Lower leg skin (tissue), 4 donors: ENCODE results near the gene LGALS7. TPM values are rescaled to one million over a fixed set of nuclear protein-coding genes. Genes with fewer than 3 reads are reported as not detected.

Experiments
- DNase-seq, 2 donors: peaks; one replicate each; pipeline ENCODE4 v3.0.0-alpha.2; 2019; ENCODE audit warnings: low spot score in 2 of 2
- H3K4me3 ChIP-seq: fragments of 200-600 bp; sonication (generic); 2 replicates; pipeline ENCODE4 v1.5.1; 2017; ENCODE audit warnings: mild to moderate bottlenecking, low read depth; ENCODE audit not compliant: poor library complexity, severe bottlenecking
- CTCF ChIP-seq, 3 donors: fragments of 450-650 bp; IDR thresholded peaks; one replicate each; pipeline ENCODE4 v1.5.1; 2016; ENCODE audit warnings: antibody characterized with exemption in 3 of 3, mild to moderate bottlenecking in 3 of 3, moderate library complexity in 2 of 3
- POLR2A ChIP-seq, 2 donors: fragments of 450-650 bp; IDR thresholded peaks; one replicate each; pipeline ENCODE4 v1.6.1; 2016 to 2017; ENCODE audit warnings: antibody characterized with exemption in 2 of 2, mild to moderate bottlenecking in 1 of 2, moderate library complexity in 1 of 2
- WGBS, 2 donors: methylation state at CpG; one replicate each; pipeline ENCODE4 v1.1.5; 2018; 5-methylcytosine and 5-hydroxymethylcytosine counted together
- intact Hi-C: fragments of 100-400 bp; cut with DNase I; formaldehyde crosslinking; loops from one replicate; pipeline ENCODE4 v1.15.0; 2023; ENCODE audit warnings: low total_unique reads
- total RNA-seq, 4 donors: library from RNA; depleted of rRNA; stranded (reverse); fragments of >200 nt; gene quantifications; one replicate each; pipeline ENCODE4 v1.1.0, GENCODE V29; 2016

LGALS7 gene
- total RNA-seq, 4 donors from 2014 or later, result 36.0 to 1,062 (median 348) TPM

- intact Hi-C loops, result loop anchor here (10.0 kb wide), 1 partner anchor 198 kb away; no protein-coding TSS in a partner anchor
- DNase-seq, result no peak
- WGBS, 2 donors, result 70 to 78% methylated on average over 22 to 28 of the region's 30 CpGs
- no peak for TF ChIP-seq POLR2A (IDR thresholded peaks at IDR 0.05)
- no peak for TF ChIP-seq CTCF (IDR thresholded peaks at IDR 0.05)
- no peak overlapping the region for H3K4me3 ChIP-seq
These were observed 46.5 kb downstream of the LGALS7 start for GRCh38 chr19:38726761-38727301.

- WGBS, 2 donors, result 83 to 85% methylated on average over 6 of the region's 6 CpGs
- intact Hi-C loops, result loop anchor here (10.0 kb wide), 1 partner anchor 199 kb away; no protein-coding TSS in a partner anchor
- H3K4me3 ChIP-seq, result no peak overlapping the region
- TF ChIP-seq CTCF (IDR thresholded peaks at IDR 0.05) (no peak), POLR2A (IDR thresholded peaks at IDR 0.05) (no peak)
- no peak for DNase-seq
These were observed 47.0 kb downstream of the LGALS7 start for GRCh38 chr19:38726284-38726673.

- intact Hi-C loops, result loop anchor here (10.0 kb wide), 1 partner anchor 199 kb away; no protein-coding TSS in a partner anchor
- no peak for TF ChIP-seq CTCF (IDR thresholded peaks at IDR 0.05)
- WGBS, 2 donors, result 90 to 94% methylated on average over 18 to 21 of the region's 21 CpGs
- no peak overlapping the region for H3K4me3 ChIP-seq
- DNase-seq, result no peak
These were observed 47.6 kb downstream of the LGALS7 start for GRCh38 chr19:38725469-38726283.

GRCh38 chr19:38723990-38724854 lies 49.1 kb downstream of the LGALS7 start:
- no peak for TF ChIP-seq POLR2A (IDR thresholded peaks at IDR 0.05)
- TF ChIP-seq CTCF (IDR thresholded peaks at IDR 0.05), result no peak
- no peak overlapping the region for H3K4me3 ChIP-seq
- no peak for DNase-seq
- intact Hi-C loops, result loop anchor here (10.0 kb wide), 1 partner anchor 201 kb away; no protein-coding TSS in a partner anchor
- 95% methylated on average over 33 to 36 of the region's 42 CpGs for WGBS, 2 donors

- no peak for TF ChIP-seq CTCF (IDR thresholded peaks at IDR 0.05)
- intact Hi-C loops, result loop anchor here (10.0 kb wide), 1 partner anchor 201 kb away; no protein-coding TSS in a partner anchor
- WGBS, 2 donors, result 82 to 84% methylated on average over 8 to 11 of the region's 11 CpGs
- no peak overlapping the region for H3K4me3 ChIP-seq
- no peak for DNase-seq
These were observed 49.7 kb downstream of the LGALS7 start for GRCh38 chr19:38723606-38723965.
